OCI-LY7 (cell line): ENCODE measurements around the gene RPL13.

Source experiments
- CTCF ChIP-seq: fragments of 200-600 bp; sonication (generic); conservative IDR thresholded peaks from 2 replicates; pipeline ENCODE4 v1.5.1; 2014; ENCODE audit warnings: mild to moderate bottlenecking, antibody characterized with exemption, low read length, moderate library complexity, mixed read lengths
- EZH2phosphoT487 ChIP-seq: fragments of 200-600 bp; sonication (generic); IDR thresholded peaks from 2 replicates; pipeline ENCODE4 v1.6.1; 2018; ENCODE audit warnings: low read depth, borderline replicate concordance, mild to moderate bottlenecking, mixed run types, antibody characterized with exemption, low read length, moderate library complexity, mixed read lengths

DNA sequence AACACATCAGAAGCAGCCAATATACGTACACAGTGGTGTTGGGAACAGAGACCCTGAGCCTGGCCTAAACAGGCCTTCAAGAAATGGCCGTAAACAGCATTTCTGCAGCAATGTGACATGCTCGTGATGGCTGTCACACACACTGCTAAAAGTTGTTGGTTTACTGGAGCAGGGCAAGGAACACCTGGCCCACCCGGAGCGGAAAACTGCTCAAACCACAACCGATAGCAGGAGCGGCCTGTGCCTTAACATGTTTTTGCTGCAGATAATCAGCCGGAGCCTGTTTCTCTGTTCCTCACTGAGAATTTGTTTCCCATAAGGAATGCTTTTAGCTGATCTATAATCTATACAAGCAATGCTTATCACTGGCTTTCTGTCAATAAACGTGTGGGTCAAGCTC is 47.0 kb downstream of the RPL13 start:
- TF ChIP-seq CTCF (no peak), EZH2phosphoT487 (no peak)
